Measurements from ENCODE around the gene NEK10.

GRCh38 chr3:27387625-27388024 lies 18.4 kb upstream of the NEK10 start:
- no peak for TF ChIP-seq CTCF (conservative IDR thresholded peaks at IDR 0.05; ENCODE audit: low read depth, low read length)
- no peak for TF ChIP-seq EZH2 (IDR thresholded peaks at IDR 0.05; ENCODE audit: borderline replicate concordance, low read depth, low read length, poor library complexity, severe bottlenecking)
